Measurements from ENCODE around the gene PLD6.

DNA sequence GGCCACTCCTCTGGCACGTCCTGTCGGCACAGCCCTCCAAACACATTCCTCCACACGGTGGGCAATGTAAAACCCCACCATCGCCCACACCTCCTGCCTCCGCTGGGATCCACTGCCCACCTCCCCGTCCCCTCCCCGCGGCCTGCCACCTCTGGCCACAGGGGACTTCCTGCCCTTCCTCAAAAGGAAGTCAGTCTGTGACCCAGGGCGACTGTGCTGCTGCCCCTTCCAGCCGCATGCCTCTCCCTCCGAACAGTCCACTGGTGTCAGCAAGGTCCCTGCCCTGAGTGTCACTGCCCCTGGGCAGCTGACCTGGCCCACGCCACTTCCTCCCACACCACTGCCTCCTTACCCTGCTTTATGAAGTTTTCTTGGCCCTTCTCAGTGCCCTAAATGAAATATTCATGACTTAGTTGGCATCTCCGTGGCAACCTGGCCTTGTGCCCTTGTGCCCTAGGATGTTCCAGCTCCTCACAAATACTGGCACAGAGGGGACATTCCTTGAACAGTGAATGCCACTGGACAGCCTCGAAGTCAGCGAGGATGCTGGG is 2.0 kb downstream of the PLD6 start:
- TF ChIP-seq, protein P1, sequence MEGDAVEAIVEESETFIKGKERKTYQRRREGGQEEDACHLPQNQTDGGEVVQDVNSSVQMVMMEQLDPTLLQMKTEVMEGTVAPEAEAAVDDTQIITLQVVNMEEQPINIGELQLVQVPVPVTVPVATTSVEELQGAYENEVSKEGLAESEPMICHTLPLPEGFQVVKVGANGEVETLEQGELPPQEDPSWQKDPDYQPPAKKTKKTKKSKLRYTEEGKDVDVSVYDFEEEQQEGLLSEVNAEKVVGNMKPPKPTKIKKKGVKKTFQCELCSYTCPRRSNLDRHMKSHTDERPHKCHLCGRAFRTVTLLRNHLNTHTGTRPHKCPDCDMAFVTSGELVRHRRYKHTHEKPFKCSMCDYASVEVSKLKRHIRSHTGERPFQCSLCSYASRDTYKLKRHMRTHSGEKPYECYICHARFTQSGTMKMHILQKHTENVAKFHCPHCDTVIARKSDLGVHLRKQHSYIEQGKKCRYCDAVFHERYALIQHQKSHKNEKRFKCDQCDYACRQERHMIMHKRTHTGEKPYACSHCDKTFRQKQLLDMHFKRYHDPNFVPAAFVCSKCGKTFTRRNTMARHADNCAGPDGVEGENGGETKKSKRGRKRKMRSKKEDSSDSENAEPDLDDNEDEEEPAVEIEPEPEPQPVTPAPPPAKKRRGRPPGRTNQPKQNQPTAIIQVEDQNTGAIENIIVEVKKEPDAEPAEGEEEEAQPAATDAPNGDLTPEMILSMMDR (conservative IDR thresholded peaks at IDR 0.05; ENCODE audit: low read depth, low read length), result no peak
- TF ChIP-seq EZH2 (IDR thresholded peaks at IDR 0.05; ENCODE audit: low read length, unreplicated experiment), result no peak

Measured in PC-3 (cell line).